GM04503 (cell line): Measurements from ENCODE around the gene VTI1A.

Experiments
- DNase-seq: peaks from one replicate; pipeline ENCODE4 v3.0.0-alpha.2; 2012; ENCODE audit warnings: low read depth

VTI1A gene

GRCh38 chr10:112639298-112639697 lies 192.3 kb downstream of the VTI1A start:
- DNase-seq, result no peak

GRCh38 chr10:112640638-112641037 lies 193.6 kb downstream of the VTI1A start:
- DNase-seq, result no peak

GRCh38 chr10:112643600-112644264 lies 196.7 kb downstream of the VTI1A start:
- no peak for DNase-seq

GRCh38 chr10:112644265-112644645 lies 197.2 kb downstream of the VTI1A start:
- DNase-seq, result no peak

GRCh38 chr10:112649006-112649821 lies 202.2 kb downstream of the VTI1A start:
- DNase-seq, result no peak

GRCh38 chr10:112649822-112650152 lies 202.8 kb downstream of the VTI1A start:
- no peak for DNase-seq

- DNase-seq, result no peak
These were observed 203.6 kb downstream of the VTI1A start for GRCh38 chr10:112650588-112651030.

- no peak for DNase-seq
These were observed 206.2 kb downstream of the VTI1A start for GRCh38 chr10:112653215-112653614.

GRCh38 chr10:112653851-112654250 lies 206.8 kb downstream of the VTI1A start:
- DNase-seq, result no peak

GRCh38 chr10:112654794-112655193 lies 207.8 kb downstream of the VTI1A start:
- DNase-seq, result no peak

- DNase-seq, result no peak
These were observed 208.7 kb downstream of the VTI1A start for GRCh38 chr10:112655722-112656121.

GRCh38 chr10:112658465-112658864 lies 211.4 kb downstream of the VTI1A start:
- DNase-seq, result no peak

- DNase-seq, result no peak
These were observed 212.1 kb downstream of the VTI1A start for GRCh38 chr10:112658900-112659638.

GRCh38 chr10:112663234-112664125 lies 216.5 kb downstream of the VTI1A start:
- peak; percentile 62 for DNase-seq

- DNase-seq, result no peak
These were observed 219.1 kb downstream of the VTI1A start for GRCh38 chr10:112666094-112666493.

GRCh38 chr10:112669989-112670388 lies 223.0 kb downstream of the VTI1A start:
- DNase-seq, result no peak

GRCh38 chr10:112671743-112672142 lies 224.7 kb downstream of the VTI1A start:
- no peak for DNase-seq

GRCh38 chr10:112672706-112673105 lies 225.7 kb downstream of the VTI1A start:
- no peak for DNase-seq

GRCh38 chr10:112675560-112676083 lies 228.6 kb downstream of the VTI1A start:
- DNase-seq, result no peak

GRCh38 chr10:112677689-112678088 lies 230.7 kb downstream of the VTI1A start:
- DNase-seq, result no peak

GRCh38 chr10:112678581-112678980 lies 231.6 kb downstream of the VTI1A start:
- no peak for DNase-seq

GRCh38 chr10:112678987-112679386 lies 232.0 kb downstream of the VTI1A start:
- DNase-seq, result no peak
